PFSK-1 (cell line): ENCODE measurements around the gene EVI5.

ENCODE experiments used
- POLR2AphosphoS5 ChIP-seq: IDR thresholded peaks from 2 replicates; pipeline ENCODE4 v1.6.1; 2012; ENCODE audit warnings: low read depth, mild to moderate bottlenecking, control low read depth, low read length, moderate library complexity
- SIN3A ChIP-seq: IDR thresholded peaks from 2 replicates; pipeline ENCODE4 v1.6.1; 2012; ENCODE audit warnings: mild to moderate bottlenecking, low read length, moderate library complexity, borderline replicate concordance; ENCODE audit not compliant: insufficient read depth
- TAF1 ChIP-seq: IDR thresholded peaks from 2 replicates; pipeline ENCODE4 v1.6.1; 2012; ENCODE audit warnings: low read length, control low read depth, borderline replicate concordance; ENCODE audit not compliant: insufficient read depth
- TF ChIP-seq, protein P1 (sequence below), 2 experiments: IDR thresholded peaks; 2 replicates each; pipeline versions ENCODE4 v1.6.1 to v1.8.0; 2011 to 2012; ENCODE audit warnings: low read depth in 2 of 2, low read length in 2 of 2, control low read depth in 1 of 2, inconsistent platforms in 1 of 2, mild to moderate bottlenecking in 1 of 2, moderate library complexity in 1 of 2; ENCODE audit not compliant: insufficient read depth in 1 of 2

DNA sequence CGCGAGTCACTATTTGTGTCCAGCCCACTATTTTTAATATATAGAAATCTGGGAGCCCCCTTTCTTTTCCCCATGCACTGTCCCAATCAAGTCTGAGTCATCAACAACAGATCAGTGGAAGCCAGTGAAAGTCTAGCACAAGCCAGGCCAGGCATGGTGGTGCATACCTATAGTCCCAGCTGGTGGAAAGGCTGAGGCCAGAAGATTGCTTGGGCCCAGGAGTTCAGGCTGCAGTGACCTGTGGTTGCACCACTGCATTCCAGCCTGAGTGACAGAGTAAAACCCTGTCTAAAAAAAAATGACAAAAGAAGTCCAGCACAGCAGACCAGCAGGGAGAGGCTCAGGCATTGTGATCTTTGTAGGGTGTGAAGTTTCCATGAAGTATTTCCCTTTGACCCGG is 38.0 kb upstream of the EVI5 start:
- no peak for TF ChIP-seq POLR2AphosphoS5
- TF ChIP-seq, protein P1, sequence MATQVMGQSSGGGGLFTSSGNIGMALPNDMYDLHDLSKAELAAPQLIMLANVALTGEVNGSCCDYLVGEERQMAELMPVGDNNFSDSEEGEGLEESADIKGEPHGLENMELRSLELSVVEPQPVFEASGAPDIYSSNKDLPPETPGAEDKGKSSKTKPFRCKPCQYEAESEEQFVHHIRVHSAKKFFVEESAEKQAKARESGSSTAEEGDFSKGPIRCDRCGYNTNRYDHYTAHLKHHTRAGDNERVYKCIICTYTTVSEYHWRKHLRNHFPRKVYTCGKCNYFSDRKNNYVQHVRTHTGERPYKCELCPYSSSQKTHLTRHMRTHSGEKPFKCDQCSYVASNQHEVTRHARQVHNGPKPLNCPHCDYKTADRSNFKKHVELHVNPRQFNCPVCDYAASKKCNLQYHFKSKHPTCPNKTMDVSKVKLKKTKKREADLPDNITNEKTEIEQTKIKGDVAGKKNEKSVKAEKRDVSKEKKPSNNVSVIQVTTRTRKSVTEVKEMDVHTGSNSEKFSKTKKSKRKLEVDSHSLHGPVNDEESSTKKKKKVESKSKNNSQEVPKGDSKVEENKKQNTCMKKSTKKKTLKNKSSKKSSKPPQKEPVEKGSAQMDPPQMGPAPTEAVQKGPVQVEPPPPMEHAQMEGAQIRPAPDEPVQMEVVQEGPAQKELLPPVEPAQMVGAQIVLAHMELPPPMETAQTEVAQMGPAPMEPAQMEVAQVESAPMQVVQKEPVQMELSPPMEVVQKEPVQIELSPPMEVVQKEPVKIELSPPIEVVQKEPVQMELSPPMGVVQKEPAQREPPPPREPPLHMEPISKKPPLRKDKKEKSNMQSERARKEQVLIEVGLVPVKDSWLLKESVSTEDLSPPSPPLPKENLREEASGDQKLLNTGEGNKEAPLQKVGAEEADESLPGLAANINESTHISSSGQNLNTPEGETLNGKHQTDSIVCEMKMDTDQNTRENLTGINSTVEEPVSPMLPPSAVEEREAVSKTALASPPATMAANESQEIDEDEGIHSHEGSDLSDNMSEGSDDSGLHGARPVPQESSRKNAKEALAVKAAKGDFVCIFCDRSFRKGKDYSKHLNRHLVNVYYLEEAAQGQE (IDR thresholded peaks at IDR 0.05; ENCODE audit: insufficient read depth in 1 of 2, low read depth in 2 of 2, low read length in 2 of 2), result no peak
- TF ChIP-seq SIN3A, result no peak
- no peak for TF ChIP-seq TAF1
